Stimulated activated CD8-positive, alpha-beta memory T cell treated with anti-CD3 and anti-CD28 coated beads, Interleukin-15, amount 100 ng/mL, for 1 hour (primary cell): ENCODE measurements around the gene COPS9.
A peak's percentile ranks its signal among the peaks of the same experiment; 100 is the strongest.

ENCODE experiments used
- DNase-seq: peaks from one replicate; pipeline ENCODE4 v3.0.0-alpha.2; 2020; ENCODE audit warnings: low read depth

Gene COPS9

DNA sequence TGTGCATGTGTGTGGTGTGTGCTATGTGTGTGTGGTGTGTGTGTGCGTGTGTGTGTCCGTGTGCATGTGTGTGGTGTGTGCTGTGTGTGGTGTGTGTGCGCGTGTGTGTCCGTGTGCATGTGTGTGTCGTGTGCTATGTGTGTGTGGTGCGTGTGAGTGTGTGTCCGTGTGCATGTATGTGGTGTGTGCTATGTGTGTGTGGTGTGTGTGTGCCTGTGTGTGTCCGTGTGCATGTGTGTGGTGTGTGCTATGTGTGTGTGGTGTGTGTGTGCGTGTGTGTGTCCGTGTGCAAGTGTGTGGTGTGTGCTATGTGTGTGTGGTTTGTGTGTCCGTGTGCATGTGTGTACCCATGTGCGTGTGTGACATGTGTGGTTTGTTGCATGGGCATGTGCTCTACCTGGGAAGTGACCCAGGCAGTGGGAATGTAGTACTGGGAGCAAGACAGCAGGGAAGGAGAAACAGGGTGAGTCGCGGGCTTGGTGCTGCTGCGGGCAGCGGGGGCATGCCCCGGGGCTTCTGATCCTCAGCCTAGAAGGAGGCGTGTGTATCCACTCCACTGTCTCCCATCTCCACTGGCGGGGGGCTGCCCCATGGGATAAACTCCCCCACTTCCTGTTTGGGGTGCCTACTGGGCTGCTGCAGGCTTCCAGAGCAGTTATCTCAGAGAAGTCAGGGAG lies 11.9 kb upstream of the COPS9 start:
- DNase-seq = no peak

GRCh38 chr2:240147382-240147781 lies 11.3 kb upstream of the COPS9 start:
- DNase-seq = no peak

DNA sequence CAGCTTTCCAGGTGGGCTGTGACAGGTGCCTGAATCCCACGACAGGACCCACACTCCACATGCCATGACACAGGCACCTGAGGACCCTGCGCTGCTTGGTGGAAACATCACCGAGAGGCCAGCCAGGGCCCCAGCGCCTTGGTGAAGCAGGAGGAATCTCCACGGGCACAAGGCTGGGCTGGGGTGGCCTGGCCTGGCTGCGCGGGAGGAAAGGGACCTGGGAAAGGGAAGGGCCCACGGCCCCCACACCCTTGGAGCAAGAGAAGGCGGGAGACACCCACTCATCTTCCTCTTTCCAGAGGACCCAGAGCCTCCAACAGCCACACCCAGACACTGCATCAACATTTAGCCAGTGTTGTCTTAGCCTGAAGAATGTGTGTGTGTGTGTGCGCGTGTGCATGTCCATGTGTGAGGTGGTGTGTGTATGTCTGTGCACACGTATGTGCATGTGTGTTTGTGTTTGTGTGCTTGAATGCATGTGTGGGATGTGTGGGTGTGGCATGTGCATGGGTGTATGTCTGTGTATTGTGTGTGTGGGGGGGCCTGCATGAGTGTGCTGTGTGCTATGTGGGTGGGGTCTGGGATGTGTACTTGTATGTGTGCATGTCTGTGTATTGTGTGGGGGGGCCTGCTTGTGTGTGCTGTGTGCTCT lies 10.6 kb upstream of the COPS9 start:
- no peak for DNase-seq

DNA sequence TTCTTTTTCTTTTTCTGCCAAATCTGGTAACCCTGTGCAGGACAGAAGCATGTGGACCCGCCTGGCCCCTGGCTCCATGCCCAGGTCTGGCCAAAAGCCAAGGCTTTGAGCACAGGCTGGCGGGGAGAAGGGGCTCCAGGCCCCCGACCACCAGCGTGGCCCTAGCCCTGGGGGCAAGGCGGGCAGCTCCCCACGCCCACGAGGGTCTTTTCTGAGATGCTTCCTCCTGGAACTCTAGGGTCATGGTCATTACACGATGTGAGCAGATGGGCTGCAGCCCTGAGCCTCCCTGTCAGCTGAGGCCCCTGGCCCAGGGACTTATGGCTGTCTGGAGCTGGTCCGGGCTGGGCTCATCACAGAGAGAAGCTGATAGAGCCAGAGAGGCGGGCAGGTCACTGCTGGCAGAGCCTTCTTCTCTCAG lies 10.0 kb upstream of the COPS9 start:
- DNase-seq = no peak

DNA sequence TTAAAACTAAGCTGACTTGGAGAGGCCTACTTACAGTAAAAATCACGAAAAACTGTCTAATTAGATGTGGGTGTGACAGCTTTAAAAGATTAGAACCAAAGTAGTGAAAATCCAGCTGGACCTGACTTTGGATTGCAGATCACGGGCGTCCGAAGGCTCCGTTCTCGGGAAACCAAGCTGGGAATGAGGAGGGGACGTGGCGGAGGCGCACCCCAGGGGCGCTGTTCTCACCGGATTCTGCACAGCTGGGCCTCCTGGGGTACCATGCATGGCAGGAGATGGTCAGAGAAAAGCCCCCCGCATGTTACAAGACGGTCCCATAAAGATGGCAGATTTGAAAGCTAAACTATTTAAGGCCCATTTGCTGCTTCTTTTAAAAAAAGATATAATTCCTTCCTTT lies 9.4 kb upstream of the COPS9 start:
- no peak for DNase-seq

DNA sequence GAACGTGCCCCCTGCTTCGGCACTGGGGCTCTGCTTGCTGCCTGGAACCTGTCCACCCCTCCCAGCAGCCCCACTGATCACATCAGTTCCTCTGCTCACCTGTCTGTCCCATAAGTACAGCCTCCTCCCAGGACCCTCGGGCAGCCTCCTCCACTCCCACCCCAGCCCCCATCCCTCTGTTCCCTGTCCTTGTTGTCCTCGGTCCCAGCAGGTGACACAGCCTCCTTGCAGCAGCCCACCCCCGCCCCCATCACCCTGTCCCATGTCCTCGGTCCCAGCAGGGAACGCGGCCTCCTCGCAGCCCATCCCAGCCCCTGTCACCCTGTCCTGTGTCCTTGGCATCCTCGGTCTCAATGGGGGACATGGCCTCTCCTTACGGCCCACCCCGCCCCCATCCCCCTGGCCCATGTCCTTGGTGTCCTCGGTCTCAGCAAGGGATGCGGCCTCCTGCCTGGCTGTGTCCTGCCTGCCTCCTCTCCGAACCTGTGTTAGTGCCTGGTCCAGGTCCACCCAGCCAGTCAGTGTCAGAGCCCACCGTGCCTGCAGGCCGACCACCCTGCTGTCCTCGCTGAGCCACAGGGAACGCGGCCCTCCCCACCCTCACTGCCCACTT lies 8.7 kb upstream of the COPS9 start:
- DNase-seq = no peak

- DNase-seq = peak; percentile 77
These were observed 7.9 kb upstream of the COPS9 start for GRCh38 chr2:240143801-240144648.

- no peak for DNase-seq
These were observed 7.2 kb upstream of the COPS9 start for GRCh38 chr2:240143276-240143675.

DNA sequence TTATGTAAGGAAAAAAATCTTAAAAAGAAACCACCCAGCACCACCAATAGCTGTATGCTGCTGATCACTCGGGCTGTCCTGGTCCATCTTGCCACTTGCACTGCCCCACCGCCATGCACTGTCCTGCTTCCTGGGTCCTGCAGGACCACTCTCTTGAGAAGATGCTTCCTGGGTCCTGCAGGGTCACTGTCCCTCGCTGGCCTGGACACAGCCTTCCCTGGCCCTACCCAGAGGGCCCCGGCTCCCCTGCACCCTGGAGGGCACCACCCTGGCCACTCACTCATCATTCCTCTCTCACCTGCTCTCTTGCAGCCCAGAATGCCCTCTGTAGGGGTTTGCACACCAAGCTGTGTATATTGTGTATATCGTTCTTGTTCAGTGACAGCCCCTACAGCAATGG lies 6.8 kb upstream of the COPS9 start:
- no peak for DNase-seq

GRCh38 chr2:240142256-240142775 lies 6.2 kb upstream of the COPS9 start:
- DNase-seq = no peak

DNA sequence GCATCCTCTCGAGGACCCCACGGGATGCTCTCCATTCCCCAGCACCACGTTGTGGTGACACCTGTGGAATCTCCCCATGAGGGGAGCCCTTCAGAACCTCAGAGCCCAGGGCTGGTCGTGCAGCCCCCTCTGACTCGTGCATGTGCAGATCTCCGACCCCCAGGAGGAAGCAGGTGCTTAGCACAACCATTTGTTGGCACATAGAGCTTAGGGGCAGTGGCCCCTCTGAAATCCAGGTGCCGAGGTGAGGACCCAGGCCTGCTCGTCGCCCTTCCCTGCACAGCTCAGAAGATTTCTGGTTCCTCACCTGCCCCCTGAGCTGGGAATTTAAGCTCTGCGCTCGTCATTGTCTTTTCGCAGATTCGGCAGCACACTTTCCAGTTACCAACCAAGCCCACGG lies 5.6 kb upstream of the COPS9 start:
- no peak for DNase-seq

DNA sequence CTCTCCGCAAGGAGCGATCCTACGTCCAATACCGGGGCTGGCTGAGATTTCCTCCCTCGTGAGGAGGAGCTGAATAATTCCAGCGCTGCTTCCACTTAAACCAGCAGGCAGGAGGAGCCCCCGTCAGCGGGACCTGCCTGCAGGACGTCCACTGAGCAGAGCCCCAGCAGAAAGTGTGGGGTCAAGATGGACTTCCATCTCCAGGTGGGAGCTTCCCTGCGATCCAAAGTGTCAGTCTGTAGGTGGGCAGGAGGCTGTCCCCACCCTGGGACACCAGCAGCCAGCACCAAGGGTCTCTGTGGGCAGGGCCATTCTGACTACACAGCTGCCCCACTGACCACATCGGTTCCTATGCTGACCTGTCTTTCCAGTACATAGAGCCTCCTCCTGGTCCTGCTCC lies 4.8 kb upstream of the COPS9 start:
- DNase-seq = no peak

DNA sequence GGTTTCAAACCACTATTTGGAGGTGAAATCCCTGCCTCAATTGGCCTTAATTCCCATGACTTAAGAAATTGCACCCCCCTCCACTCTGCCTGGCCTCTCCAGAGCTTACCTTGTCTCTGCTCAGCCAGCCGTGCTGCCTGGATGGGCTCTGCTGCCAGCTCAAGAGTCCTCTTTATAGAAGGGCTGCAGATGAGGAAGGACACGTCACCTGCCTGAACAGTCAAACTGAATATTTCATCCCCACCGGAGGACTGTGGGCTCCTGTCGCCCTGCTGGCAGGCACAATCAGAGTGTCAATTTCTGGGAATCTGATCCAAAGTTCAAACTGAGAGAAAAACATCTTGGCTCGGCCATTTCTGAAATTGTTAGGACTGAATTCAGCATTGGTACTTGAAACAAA lies 4.4 kb upstream of the COPS9 start, which contains the start of gene OTOS:
OTOS (minus strand) TSS at position 148 of the 400 bp plus-strand sequence. CDS start 332 bp downstream, outside the sequence.
- DNase-seq = no peak

GRCh38 chr2:240139666-240140393 lies 3.7 kb upstream of the COPS9 start:
- no peak for DNase-seq

GRCh38 chr2:240139011-240139441 lies 2.9 kb upstream of the COPS9 start:
- no peak for DNase-seq

GRCh38 chr2:240138254-240138984 lies 2.3 kb upstream of the COPS9 start:
- no peak for DNase-seq

- DNase-seq = no peak
These were observed 1.6 kb upstream of the COPS9 start for GRCh38 chr2:240137596-240138253.

DNA sequence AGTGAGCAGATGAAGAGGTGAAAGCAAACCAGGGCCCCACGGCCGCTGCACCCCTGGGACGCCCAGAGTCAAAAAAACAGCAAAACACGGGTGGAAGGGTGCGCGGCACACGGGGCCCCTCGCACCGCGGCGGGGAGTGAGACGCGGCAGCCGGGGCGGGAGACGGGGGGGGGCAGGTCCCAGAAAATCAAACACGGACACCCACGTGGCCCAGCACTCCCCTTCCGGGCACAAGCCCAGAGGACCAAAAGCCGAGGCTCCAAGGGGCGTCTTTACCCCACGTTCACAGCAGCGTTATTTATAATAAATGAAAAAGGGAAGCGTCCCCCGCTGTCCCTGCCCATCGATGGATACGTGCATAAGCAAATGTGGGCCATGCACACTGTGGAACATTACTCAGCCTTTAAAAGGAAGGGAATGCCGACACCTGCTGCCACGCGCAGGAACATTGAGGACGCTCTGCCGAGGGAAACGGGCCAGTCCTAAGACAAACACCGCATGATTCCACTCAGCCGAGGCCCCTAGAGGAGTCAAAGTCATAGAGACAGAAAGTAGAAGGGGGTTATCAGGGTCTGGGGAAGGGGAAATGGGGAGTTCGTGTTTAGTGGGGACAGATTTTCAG lies 677 bp upstream of the COPS9 start:
- no peak for DNase-seq

DNA sequence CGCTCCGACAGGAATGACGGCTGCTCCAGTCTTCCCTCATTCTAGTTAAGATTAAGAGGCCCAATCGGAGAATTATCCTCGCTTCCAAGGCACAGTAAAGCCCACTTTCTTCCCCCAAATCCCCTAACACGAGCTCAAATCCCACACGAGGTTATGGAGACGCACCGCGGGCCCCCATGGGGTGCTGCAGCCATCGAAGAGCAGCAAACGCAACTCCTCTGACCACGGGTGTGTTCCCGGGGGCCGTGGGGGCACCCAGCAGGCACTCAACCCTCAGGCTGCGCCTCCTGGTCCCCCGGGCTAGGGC lies 446 bp downstream of the COPS9 start:
- DNase-seq = no peak

GRCh38 chr2:240134956-240135520 lies 1.1 kb downstream of the COPS9 start:
- no peak for DNase-seq
